ENCODE results near the gene PITPNC1. TPM values are rescaled to one million over a fixed set of nuclear protein-coding genes. Genes with fewer than 3 reads are reported as not detected.

Gene PITPNC1
- polyA plus RNA-seq, 1 of the 3 experiments (the other 2 are of a cell fraction) = 18.4 TPM

- H3K27ac ChIP-seq (ENCODE audit: low read depth in 2 of 2, low read length in 1 of 2) = no peak overlapping the region
- H4K20me1 ChIP-seq (ENCODE audit: insufficient read depth) = no peaks in the 10 kb centered on the region
- no peaks in the 10 kb centered on the region for H3K36me3 ChIP-seq (replicated peaks in 1 of 2; ENCODE audit: control insufficient read depth in 1 of 2, insufficient read depth in 2 of 2, low read length in 1 of 2)
- no peaks in the 10 kb centered on the region for H3K9me2 ChIP-seq
- no peak overlapping the region for H2AFZ ChIP-seq (ENCODE audit: low read depth)
- H3K27me3 ChIP-seq (ENCODE audit: insufficient read depth) = no peaks in the 10 kb centered on the region
- H3K9ac ChIP-seq = no peak overlapping the region
- no peak overlapping the region for H3K4me3 ChIP-seq (ENCODE audit: low read depth in 2 of 2, low read length in 1 of 2)
- 77% methylated on average over 4 of the region's 4 CpGs for WGBS (ENCODE audit: low lambda C conversion rate)
- H3K4me1 ChIP-seq (ENCODE audit: control insufficient read depth in 1 of 2, insufficient read depth in 2 of 2, low read depth in 1 of 2, low read length in 1 of 2) = no peaks in the 10 kb centered on the region
- CTCF ChIA-PET = interaction anchor here (1.1 to 2.5 kb wide), 2 partner anchors 25 to 63 kb away, joined by 3 to 14 read pairs; no protein-coding TSS in a partner anchor
- TF ChIP-seq TCF12 (IDR thresholded peaks at IDR 0.05) = no peak
- no peak for TF ChIP-seq RCOR1 (IDR thresholded peaks at IDR 0.05; ENCODE audit: low read length)
- TF ChIP-seq, protein P1, sequence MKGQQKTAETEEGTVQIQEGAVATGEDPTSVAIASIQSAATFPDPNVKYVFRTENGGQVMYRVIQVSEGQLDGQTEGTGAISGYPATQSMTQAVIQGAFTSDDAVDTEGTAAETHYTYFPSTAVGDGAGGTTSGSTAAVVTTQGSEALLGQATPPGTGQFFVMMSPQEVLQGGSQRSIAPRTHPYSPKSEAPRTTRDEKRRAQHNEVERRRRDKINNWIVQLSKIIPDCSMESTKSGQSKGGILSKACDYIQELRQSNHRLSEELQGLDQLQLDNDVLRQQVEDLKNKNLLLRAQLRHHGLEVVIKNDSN (IDR thresholded peaks at IDR 0.05; ENCODE audit: borderline replicate concordance, low read depth) = no peak
- TF ChIP-seq JUND (IDR thresholded peaks at IDR 0.05) = no peak
- no peak for TF ChIP-seq NRF1 (IDR thresholded peaks at IDR 0.05; ENCODE audit: low read depth, low read length)
- TF ChIP-seq TEAD4 (IDR thresholded peaks at IDR 0.05; ENCODE audit: borderline replicate concordance, insufficient read depth) = no peak
- no peak for TF ChIP-seq ELF1 (IDR thresholded peaks at IDR 0.05)
- TF ChIP-seq POLR2AphosphoS5 (IDR thresholded peaks at IDR 0.05; ENCODE audit: low read depth, low read length) = no peak
- no peak for TF ChIP-seq FOSL2 (IDR thresholded peaks at IDR 0.05; ENCODE audit: borderline replicate concordance, low read depth)
- TF ChIP-seq RFX5 (IDR thresholded peaks at IDR 0.05; ENCODE audit: low read length) = no peak
- TF ChIP-seq USF2 (IDR thresholded peaks at IDR 0.05; ENCODE audit: borderline replicate concordance, low read depth, low read length) = no peak
- TF ChIP-seq EZH2phosphoT487 (IDR thresholded peaks at IDR 0.05; ENCODE audit: borderline replicate concordance, low read depth) = no peak
- TF ChIP-seq RXRA (IDR thresholded peaks at IDR 0.05; ENCODE audit: borderline replicate concordance, low read depth) = no peak
- no peak for TF ChIP-seq EP300 (IDR thresholded peaks at IDR 0.05; ENCODE audit: borderline replicate concordance in 1 of 2, low read depth in 1 of 2, low read length in 1 of 2)
- no peak for TF ChIP-seq TAF1 (IDR thresholded peaks at IDR 0.05; ENCODE audit: borderline replicate concordance, low read depth, low read length)
- TF ChIP-seq GABPA (IDR thresholded peaks at IDR 0.05; ENCODE audit: low read depth) = no peak
- TF ChIP-seq ZBTB33 (IDR thresholded peaks at IDR 0.05; ENCODE audit: borderline replicate concordance, low read depth) = no peak
- POLR2A ChIA-PET = no interaction called here
- peaks cover 5% of the 10 kb centered on the region for H3F3A ChIP-seq (replicated peaks; ENCODE audit: insufficient read depth)
- no peak for DNase-seq
- peaks cover 23% of the 10 kb centered on the region; the same call in 1 of the 2 replicates for H3K79me2 ChIP-seq (ENCODE audit: insufficient read depth)
- H3K4me2 ChIP-seq = no peak overlapping the region
- H3K9me3 ChIP-seq = no peaks in the 10 kb centered on the region
These were observed 35.0 kb downstream of the PITPNC1 start for GRCh38 chr17:67412032-67412431.
